IPS DF 19.7 (cell line): ENCODE results near the gene PFKFB2.
"Not testable (repeated sequence)": the region's sequence is repeated elsewhere in the genome, so short reads cannot be mapped to it uniquely, and the experiment has no call there.

Experiments
- DNase-seq: peaks from one replicate; pipeline ENCODE4 v3.0.0-alpha.2; 2013; ENCODE audit warnings: low read depth, low spot score

PFKFB2 gene

DNA sequence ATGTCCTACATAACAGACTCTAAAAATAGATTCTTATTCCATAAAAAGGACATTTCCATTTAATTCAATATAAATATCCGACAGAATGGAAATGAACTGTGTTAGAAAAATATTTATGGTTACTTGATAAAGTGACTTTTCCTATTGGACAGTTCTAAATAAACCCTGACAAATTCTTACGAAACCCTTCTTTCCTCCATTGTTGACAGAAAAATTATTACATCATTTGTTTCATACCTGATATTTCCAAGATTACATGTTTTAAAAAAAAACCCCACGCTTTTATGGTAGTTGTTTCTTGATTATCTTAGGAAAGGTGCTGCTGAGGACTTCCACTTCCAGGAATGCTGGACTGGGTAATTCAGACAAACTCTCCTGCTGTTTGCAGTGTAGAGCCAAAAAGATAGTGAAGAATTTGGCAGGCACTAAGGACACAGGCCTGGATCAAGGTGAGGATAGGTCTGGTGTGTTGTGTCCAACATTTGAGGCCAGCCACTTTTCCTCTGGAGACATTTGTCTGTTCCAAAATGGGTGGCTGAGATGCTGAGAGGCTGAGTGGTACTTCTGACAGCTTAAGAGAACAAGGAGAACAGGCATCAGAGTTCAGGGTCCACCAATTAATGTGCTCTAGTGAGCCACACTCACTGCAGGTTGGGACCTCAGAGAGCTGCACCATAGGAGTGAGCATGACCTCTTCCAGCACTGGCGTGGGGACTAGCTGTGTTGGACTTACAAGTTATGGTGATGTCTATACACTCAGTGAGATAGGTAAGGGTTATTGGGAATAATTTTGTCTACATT lies 13.5 kb upstream of the PFKFB2 start:
- DNase-seq, result no peak

DNA sequence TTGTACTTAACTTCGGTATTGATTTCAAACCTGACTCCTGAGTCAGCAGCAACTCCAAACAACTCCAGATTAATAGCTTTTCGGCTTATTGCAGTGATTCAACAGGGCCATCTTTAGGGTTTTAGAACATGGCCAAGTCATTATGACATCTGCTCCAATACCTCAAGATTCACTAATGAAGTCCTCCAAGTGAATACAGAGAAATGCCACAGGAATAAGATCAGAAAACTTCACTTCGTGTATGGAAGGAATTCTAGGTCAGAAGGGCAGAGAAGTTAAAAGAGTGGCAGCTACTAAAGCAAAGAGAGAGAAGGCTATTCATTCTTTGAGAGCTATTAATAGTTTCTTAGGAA lies 12.9 kb upstream of the PFKFB2 start:
- no peak for DNase-seq

DNA sequence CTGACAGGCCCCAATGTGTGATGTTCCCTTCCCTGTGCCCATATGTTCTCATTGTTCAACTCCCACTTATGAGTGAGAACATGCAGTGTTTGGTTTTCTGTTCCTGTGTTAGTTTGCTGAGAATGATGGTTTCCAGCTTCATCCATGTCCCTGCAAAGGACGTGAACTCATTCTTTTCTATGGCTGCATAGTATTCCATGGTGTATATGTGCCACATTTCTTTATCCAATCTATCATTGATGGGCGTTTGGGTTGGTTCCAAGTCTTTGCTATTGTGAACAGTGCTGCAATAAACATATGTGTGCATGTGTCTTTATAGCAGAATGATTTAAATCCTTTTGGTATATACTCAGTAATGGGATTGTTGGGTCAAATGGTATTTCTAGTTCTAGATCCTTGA lies 11.7 kb upstream of the PFKFB2 start:
- not testable (repeated sequence) for DNase-seq

DNA sequence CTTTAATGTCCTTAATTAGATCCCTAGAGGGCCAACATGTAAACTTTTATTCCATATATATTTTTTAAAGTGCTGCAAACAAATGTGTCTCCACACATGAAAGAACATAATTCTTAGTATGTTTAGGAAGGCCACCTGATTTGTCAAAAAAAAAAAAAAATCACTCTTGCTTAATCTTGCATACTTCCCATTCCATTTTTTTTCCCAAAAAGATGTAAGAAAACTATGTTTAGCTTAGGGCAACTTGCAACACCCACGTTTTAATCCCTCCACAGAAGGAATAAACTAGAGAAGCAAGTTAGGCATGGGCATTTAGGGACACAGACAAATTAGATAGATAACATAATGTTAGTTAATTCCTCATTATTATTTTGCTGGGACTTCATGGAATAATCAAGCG lies 7.6 kb upstream of the PFKFB2 start:
- no peak for DNase-seq

DNA sequence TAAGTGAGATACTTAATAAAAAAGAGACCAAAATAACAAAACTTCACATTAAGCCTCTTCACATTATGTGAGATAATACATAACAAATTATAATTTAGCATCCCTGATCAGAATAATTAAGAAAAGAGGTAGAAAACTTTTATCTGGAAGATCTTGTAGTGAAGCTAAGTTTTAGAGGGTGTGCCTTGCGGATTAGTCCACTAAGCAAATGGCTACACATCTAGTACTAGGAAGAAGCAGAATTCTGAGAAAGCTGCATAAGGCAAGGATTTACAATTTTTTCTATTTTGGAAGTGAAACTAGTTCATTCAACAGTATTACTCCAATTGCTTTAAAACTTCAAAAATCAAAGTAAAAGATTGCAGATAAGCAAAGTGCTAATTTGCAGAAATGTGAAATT lies 5.6 kb upstream of the PFKFB2 start:
- no peak for DNase-seq

DNA sequence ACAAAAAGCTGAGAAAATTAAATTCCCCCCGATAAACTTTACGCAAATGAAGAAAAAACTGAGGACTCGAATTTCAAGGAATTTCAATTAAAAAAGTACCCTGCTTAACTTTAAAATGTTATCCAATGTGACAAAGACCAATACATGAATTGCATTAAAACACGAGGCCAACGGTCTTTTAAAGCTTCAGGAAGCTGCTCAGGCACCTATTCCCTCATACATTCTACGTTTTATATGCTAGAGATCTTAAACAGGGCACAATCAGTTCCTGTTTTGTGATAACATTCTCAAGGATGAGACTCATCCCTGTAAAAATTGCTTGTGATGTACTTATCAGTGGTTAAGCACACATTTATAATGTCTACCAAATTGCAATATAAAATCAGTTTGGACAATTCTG lies 5.0 kb upstream of the PFKFB2 start:
- DNase-seq, result no peak

DNA sequence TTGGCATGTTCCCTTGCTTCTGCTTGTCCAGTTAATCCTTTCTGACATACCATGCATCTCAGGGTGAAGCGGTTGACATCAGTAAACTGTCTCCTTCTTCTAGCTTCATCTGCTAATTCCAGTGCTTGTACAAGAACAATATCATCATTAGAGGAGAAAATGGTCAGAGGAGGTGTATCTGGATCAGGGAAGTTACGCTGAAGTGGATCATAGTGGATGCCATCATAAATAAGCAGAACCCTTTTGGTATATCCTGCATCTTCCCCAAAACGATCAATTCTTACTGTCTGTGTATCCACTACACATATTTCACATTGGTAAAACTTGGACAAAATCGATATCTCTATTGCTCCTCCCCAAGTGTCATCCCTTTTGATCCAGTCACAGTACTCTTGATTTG lies 4.0 kb upstream of the PFKFB2 start:
- DNase-seq, result no peak

DNA sequence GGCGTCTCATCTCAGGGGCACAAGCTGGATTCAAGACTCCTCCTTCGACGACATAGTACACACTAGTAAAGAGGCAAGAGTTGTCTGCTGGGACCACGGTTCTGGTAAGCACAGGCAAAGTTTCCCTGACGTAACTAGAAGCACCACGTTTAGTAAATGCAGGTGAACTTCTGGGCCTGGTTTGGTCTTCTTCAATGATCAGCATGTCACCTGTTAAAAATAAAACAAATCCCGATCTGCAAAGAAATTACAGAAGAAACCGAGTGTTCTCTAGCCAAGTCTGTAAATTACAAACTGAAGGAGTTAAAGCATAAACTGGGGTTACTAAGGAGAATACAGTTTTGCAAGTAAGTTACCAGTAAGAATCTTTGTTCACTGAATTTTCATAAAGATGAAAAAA lies 3.6 kb upstream of the PFKFB2 start:
- DNase-seq, result no peak

DNA sequence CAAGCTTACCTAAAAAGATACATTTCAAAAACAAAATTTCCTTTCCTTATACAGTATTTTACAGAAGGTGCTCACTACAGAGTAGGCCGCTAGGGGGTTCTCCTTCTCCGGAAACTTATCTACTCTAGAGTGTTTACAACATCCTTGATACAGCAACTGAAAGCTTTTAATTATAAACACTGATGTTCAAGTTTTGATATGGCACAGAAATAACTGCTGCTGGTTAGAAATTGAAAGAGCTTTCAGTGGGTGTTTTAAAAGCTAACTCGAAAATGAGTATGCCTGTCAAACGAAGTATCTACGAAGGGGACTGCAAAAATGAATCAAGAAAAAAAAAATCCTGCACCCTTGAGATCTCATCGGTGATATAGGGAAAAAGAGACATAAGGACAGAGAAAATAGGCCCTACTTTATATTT lies 3.1 kb upstream of the PFKFB2 start:
- DNase-seq, result no peak

DNA sequence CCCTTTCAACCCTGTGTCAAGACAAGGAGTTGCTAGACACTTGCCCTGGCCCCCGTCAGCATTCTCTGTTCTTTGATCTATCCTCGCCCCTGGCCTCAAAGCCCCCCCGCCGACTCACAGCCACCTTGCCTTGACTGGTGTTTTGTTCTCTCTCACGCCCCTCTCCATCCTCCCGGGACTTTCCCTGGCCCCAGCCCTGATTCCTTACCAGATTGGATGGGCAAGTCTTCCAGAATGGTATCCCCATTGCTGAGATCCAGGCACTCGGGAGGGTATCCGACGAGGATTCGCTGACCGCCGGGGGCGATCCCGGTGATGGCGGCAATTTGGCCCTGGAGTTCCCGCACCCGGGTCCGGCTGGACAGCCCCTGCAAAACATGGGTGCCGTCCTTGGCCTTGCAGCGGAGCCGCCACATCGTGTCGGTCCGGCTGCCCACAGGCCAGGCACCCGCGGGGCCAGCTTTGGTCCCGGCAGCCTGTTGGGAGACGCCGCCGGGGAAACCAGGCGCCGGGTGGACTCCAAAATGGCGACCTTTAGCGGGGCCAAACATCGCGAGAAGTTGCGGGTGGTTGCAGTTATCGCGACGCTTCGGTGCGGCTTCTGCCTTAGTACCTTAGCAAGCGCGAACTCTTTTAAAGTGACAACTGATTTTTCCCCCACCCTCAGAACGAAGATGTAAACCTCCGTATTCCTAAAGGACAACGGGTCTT lies 2.4 kb upstream of the PFKFB2 start:
- DNase-seq, result no peak

DNA sequence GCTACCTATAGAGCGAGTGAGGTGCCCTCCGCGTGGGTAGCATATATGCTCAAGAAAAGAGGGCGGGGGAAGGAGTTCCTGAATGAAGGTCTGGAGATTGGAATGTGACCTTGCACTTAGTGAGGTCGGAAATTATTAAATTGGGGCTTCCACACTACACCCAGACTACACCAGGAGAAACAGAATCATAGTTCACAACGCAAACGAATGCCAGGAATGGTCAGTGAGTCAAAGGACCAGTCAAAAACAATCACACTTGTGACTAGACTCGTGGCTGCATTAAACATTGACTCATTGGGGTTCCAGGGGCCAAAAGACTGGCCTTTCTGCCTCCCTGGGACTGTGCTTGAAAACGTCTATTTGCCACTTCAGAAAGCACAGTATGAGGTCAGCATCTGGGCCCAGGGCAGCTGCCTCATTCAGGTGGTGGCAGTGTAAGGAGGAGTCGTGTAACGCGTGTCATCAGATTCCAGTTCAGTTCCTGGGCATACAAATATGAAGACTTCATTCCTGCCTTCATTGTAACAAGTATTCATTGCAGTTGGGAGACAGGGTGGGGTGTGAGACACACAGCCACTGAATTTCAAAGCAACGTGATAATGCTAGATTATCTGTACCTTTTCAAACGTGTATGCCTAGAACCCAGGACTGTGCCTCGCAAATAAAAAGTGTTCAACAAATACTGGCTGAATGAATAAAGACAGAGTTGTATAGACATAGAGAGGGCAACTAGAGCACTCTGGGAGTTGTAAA lies 1.7 kb upstream of the PFKFB2 start, which contains the start of gene YOD1:
Gene YOD1, minus strand, starts transcription at position 18 of the 753 bp plus-strand sequence. CDS start 178 bp downstream, outside the sequence.
- DNase-seq, result no peak

DNA sequence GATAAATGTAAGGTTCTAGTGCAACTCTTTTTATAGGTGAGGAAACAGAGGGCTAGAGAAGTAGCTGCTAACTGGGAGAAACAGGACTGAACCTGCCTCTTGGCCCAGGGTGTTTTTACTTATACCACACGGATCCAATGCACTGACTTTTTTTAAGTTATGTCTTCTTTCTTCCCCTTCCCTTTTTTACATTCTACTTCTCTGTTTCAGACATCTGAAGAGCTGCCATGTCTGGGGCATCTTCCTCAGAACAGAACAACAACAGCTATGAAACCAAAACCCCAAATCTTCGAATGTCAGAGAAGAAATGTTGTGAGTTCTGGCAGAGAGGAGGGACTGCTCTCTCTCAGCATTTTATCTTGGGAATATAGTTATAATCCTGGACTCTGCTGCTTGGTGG lies 1.4 kb downstream of the PFKFB2 start:
- no peak for DNase-seq

DNA sequence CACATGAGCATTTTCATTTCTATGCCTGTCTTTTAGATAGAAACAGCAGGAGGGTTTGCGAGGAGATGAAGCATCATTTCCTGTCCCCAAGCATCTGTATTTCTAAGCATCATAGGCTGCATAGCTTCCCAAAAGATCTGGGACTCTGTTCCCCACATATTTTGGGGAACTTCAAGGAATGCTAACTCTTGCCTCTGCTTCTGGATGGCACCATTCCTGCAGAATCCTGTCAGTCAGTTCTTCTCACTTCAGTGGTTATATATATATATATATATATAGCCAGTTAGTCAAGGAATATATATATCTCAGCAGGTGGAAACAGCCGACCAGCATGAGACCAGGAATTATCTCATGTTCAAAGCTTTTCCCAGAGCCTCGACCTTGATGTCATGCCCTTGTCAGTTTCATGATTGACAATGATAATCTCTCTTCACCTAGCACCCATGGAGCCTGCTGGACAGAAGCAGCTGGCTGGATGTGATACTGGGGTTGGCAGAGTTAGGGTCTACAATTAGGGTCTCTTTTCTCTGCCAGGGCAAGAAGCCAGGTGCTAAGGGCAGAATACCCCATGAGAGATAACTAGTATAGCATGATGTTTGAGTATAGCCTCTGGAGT lies 2.4 kb downstream of the PFKFB2 start:
- DNase-seq, result no peak

DNA sequence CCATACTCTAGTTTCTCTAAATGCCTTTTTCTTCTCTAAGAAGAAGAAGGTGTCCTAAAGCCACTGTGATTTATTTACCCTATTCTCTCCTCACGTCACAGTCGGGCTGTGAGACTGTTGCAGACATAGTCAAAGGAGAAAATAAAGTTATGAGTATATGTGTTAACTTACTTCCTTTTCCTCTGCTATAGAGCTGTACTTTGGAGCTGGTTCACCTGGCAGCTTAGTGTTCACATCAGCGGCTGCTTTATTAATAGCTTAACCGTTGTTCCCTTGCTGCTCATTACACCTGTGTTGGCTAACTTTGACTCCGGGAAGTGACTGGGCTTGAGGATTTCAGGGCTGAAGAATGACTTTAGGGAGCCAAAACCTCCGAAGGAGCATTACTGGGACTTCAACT lies 3.6 kb downstream of the PFKFB2 start:
- no peak for DNase-seq

DNA sequence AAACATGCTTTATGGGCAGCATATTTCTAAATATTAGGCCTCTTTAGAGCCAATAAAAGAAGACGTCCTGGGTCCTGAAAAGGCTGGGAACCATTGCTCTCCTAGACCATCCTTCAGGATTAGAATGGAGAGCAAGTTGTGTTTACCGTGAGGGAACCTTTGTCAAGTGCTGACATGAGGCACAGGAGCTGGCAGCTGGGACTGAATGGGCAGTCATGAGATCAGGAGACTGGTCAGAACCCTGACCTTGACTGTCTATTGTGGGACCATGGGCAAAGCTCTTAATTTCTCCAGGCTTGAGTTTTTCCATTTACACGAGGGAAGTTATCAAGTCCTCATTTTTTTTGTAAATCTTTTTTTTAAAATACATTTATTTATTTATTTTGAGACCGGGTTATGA lies 5.2 kb downstream of the PFKFB2 start:
- DNase-seq, result no peak

DNA sequence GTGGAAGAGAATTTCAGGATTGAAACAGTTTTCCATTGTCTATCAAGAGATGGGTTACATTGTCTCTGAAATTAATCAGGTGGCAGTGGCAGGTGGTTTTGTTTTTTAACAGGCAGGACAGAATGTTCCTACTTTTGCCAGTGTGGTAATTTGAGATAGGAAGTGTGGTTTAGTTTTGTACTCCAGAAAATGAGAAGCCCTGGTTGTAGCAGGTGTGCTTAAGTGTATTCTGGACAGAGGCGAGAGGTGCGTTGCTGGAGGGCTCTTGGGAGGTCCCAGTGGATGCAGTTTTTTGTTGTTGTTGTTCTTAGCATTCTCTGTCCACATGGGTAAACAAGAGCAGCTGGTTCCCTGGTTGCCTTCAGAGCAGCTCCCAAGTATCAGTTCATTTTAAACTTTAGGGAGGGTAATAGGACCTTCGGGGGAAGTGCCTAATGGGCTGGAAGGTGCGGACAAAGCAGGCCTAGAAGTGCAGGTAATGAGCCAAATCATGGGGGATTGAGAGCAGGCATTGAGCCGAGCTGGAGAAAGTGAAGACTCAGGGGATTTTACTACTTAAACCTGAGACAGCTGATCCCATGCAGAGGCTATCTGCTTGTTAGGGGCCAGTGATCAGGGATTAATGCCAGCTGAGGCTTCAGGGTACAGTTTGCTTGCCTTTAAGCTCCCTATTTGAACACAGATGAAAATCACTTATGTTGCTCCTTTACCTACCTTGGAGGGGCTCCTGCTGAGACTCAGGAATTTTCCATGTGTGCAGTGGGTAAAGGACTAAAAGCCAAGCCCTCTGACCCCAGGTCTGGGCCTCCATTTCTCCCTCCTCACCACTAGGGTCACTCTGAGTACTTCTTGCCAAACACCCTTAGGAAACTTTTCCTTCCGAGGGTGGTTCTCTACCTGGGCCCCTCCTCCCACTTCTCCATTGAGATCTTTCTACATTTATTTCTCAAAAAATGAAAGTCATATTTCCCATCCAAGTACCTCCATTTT lies 6.1 kb downstream of the PFKFB2 start:
- DNase-seq, result no peak

DNA sequence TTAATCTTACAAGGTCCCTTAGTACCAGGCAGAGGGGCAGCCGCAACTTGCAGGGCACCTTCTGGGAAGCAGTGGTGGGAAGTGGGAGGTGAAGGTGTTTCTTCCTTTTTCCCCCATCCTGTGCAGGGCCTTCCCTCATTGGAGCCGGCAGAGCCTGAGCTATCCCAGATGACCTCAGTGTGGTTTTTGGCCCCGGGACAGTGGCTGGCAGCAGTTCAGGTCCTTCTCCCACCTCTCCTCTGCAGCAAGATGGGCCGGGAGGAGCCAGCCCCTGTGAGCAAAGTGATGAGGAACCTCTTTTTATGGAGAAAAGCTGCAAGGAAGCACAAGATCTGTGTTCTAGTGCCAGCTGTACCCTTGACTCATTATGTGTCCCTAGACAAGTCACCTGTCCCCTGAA lies 6.8 kb downstream of the PFKFB2 start:
- no peak for DNase-seq

DNA sequence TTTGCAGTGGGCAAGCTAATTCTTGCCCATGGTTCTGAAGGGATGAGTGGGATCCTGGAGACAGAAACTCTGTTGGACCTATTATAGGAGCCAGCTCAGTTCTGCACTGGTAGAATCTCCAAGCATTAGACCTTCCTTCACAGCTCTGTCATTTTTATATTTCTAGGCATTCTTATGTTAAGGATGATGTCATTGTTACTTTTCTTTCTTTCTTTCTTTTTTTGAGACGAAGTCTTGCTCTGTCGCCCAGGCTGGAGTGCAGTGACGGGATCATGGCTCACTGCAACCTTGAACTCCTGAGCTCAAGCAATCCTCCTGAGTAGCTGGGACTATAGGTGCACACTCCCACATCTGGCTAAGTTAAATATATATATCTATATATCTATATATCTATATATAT lies 7.5 kb downstream of the PFKFB2 start:
- DNase-seq, result no peak

DNA sequence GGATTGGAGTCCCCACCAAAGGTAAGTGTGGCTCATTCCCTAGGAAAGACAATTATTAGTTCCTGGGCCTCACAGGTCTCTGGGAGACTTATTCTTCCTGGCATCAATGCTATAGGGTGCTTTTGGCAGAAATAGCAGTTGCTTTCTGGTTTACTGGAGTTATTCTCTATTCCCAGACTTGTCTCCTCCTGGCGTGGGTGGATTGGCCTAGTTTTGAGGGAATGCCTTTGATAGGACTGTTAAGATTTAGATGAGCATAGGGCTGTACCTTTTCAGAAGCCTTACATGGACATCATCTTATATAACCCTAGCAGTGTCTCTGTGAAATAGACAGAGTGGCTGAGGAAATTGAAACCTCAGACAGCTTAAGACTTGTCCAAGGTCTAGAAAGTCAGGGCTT lies 9.0 kb downstream of the PFKFB2 start:
- DNase-seq, result no peak

DNA sequence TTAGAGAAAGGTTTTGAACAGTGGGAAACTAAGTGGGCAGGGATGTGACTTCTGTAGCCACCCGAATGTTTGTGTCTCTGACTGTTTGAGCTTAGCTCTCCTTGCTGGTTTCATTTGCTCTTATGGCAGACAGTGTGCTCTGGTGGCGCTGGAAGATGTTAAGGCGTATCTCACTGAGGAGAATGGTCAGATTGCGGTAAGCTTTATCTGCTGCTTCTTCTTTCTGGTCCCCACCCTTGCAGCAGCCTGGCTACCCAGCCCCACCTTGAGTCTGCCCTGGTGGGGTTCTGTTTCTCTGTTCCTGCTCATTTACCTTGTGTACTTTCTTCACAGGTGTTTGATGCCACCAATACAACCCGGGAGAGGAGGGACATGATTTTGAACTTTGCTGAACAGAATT lies 9.9 kb downstream of the PFKFB2 start:
- DNase-seq, result no peak

DNA sequence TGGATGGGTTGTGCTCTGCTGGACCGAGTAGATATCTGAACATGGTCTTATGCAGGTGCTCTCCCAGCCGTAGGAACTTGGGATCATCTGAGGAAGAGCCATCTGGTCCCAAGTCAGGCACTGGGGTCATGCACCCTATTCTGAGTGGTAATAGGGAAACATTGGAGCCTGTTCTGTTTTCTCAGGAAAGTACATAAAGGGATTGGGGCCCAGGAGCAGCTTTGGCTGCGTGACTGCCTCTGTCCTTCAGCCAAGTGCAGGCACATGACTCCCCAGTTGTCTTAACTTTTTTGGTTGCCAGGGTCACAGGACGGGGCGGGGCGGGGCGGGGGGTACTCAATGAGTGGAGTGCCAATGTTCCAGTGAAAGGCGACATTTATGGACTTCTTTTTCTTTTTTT lies 11.5 kb downstream of the PFKFB2 start:
- no peak for DNase-seq
